ENCODE measurements around the gene SCO2. TPM values are rescaled to one million over a fixed set of nuclear protein-coding genes. Genes with fewer than 3 reads are reported as not detected.
A peak's percentile ranks its signal among the peaks of the same experiment; 100 is the strongest.

Gene SCO2
- total and polyA plus RNA-seq, 2 of the 13 experiments (the other 11 are each of a cell fraction or from before 2014, with no cell fraction given), result 0.32 to 3.7 TPM

DNA sequence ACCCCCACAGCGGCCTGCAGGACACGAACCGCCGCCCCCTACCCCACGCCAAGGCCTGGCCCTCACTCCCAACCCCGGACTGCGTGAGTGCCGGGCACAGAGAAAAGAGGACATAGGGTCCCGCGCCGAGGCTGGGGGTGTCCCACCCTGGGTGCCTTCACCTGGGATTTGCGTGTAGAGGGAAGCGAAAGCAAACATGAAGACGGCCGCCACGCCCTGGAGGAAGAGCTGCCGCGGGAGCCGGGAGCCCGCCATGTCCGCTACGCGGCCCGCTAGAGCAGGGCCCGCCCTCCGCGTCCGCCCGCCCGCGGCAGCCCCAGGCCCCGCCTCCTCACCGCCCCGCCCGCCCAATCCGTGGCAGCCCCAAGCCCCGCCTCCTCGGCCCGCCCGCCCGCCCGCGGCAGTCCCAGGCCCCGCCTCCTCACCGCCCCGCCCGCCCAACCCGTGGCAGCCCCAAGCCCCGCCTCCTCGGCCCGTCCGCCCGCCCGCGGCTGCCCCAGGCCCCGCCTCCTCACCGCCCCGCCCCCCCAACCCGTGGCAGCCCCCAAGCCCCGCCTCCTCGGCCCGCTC is 17.9 kb downstream of the SCO2 start, which contains the start of gene LMF2 (continued):
- TF ChIP-seq AGO2 (optimal IDR thresholded peaks at IDR 0.05; ENCODE audit: low read depth, low read length) (no peak), TRIM24 (CRISPR knock-in tag; IDR thresholded peaks at IDR 0.05) (no peak), SAP130 (CRISPR knock-in tag; IDR thresholded peaks at IDR 0.05; ENCODE audit: low read depth) (peak; percentile 78), CENPT (CRISPR knock-in tag; IDR thresholded peaks at IDR 0.05; ENCODE audit: low read depth) (no peak), CEBPG (CRISPR knock-in tag; IDR thresholded peaks at IDR 0.05) (no peak), POLR2AphosphoS2 (IDR thresholded peaks at IDR 0.05; ENCODE audit: low read depth, low read length) (no peak), IRF2 (CRISPR knock-in tag; IDR thresholded peaks at IDR 0.05) (no peak), KMT2A (CRISPR knock-in tag; IDR thresholded peaks at IDR 0.05) (no peak), KAT8 (CRISPR knock-in tag; IDR thresholded peaks at IDR 0.05) (peak; percentile 63), ZKSCAN8 (CRISPR knock-in tag; IDR thresholded peaks at IDR 0.05; ENCODE audit: borderline replicate concordance) (no peak), ZBTB3 (CRISPR knock-in tag; IDR thresholded peaks at IDR 0.05; ENCODE audit: borderline replicate concordance, low read depth) (no peak; the same call in 1 of the 2 replicates), NFATC3 (CRISPR knock-in tag; IDR thresholded peaks at IDR 0.05) (no peak), MIER2 (CRISPR knock-in tag; IDR thresholded peaks at IDR 0.05) (no peak), EP300 (IDR thresholded peaks at IDR 0.05; ENCODE audit: low read depth in 2 of 2, low read length in 2 of 2) (no peak), EP300 (CRISPR knock-in tag; IDR thresholded peaks at IDR 0.05; ENCODE audit: borderline replicate concordance) (no peak), NBN (conservative IDR thresholded peaks at IDR 0.05) (no peak), ZFP90 (CRISPR knock-in tag; IDR thresholded peaks at IDR 0.05; ENCODE audit: borderline replicate concordance) (no peak), SALL1 (CRISPR knock-in tag; IDR thresholded peaks at IDR 0.05) (peak; percentile 55; the same call in 1 of the 2 replicates)
- TF ChIP-seq, protein P1, sequence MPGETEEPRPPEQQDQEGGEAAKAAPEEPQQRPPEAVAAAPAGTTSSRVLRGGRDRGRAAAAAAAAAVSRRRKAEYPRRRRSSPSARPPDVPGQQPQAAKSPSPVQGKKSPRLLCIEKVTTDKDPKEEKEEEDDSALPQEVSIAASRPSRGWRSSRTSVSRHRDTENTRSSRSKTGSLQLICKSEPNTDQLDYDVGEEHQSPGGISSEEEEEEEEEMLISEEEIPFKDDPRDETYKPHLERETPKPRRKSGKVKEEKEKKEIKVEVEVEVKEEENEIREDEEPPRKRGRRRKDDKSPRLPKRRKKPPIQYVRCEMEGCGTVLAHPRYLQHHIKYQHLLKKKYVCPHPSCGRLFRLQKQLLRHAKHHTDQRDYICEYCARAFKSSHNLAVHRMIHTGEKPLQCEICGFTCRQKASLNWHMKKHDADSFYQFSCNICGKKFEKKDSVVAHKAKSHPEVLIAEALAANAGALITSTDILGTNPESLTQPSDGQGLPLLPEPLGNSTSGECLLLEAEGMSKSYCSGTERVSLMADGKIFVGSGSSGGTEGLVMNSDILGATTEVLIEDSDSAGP (CRISPR knock-in tag; IDR thresholded peaks at IDR 0.05; ENCODE audit: borderline replicate concordance), result no peak; the same call in 1 of the 2 replicates
- TF ChIP-seq, protein P2, sequence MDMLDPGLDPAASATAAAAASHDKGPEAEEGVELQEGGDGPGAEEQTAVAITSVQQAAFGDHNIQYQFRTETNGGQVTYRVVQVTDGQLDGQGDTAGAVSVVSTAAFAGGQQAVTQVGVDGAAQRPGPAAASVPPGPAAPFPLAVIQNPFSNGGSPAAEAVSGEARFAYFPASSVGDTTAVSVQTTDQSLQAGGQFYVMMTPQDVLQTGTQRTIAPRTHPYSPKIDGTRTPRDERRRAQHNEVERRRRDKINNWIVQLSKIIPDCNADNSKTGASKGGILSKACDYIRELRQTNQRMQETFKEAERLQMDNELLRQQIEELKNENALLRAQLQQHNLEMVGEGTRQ (IDR thresholded peaks at IDR 0.05; ENCODE audit: low read depth, low read length), result no peak
- TF ChIP-seq, protein P2 (CRISPR knock-in tag; IDR thresholded peaks at IDR 0.05; ENCODE audit: borderline replicate concordance), result no peak
- TF ChIP-seq, protein P3, sequence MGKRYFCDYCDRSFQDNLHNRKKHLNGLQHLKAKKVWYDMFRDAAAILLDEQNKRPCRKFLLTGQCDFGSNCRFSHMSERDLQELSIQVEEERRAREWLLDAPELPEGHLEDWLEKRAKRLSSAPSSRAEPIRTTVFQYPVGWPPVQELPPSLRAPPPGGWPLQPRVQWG (CRISPR knock-in tag; IDR thresholded peaks at IDR 0.05; ENCODE audit: borderline replicate concordance, low read depth), result no peak
- TF ChIP-seq, protein P4, sequence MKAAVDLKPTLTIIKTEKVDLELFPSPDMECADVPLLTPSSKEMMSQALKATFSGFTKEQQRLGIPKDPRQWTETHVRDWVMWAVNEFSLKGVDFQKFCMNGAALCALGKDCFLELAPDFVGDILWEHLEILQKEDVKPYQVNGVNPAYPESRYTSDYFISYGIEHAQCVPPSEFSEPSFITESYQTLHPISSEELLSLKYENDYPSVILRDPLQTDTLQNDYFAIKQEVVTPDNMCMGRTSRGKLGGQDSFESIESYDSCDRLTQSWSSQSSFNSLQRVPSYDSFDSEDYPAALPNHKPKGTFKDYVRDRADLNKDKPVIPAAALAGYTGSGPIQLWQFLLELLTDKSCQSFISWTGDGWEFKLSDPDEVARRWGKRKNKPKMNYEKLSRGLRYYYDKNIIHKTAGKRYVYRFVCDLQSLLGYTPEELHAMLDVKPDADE (CRISPR knock-in tag; IDR thresholded peaks at IDR 0.05), result no peak

All from HepG2 (cell line).